Measurements from ENCODE around the gene INTS6L. TPM values are rescaled to one million over a fixed set of nuclear protein-coding genes. Genes with fewer than 3 reads are reported as not detected.

INTS6L gene
- total and polyA plus RNA-seq, 2 of the 8 experiments (the other 6 are each of a cell fraction or from before 2014, with no cell fraction given) = 4.1 to 5.2 TPM

DNA sequence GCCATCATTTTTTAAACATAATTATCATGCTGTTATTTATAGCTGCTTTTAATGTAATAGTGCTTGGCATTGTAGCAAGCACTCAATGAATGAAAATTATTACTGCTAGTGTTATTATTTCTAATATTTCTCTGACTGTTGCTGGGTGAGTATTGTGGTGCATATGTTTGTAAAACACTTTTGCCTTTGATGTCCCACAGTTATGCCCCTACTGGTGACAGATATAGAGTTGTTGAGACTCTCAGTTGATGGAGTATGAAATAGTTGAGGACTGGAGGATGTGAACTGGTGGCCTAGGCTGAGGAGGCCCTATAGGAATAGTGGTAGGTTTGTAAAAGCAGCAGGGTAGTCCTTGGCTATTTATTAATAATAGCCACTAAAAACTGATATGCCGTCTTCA is 9.6 kb downstream of the INTS6L start:
- ChIA-PET CTCF (ENCODE audit: partially characterized antibody) (no interaction called here), POLR2A (ENCODE audit: partially characterized antibody) (no interaction called here)
- Histone ChIP-seq H3K4me2 (ENCODE audit: insufficient read depth in 1 of 2, low read depth in 2 of 2, low read length in 2 of 2) (no peak overlapping the region), H3K14ac (ENCODE audit: insufficient read length) (no peak overlapping the region), H3K4me1 (replicated peaks in 1 of 4; ENCODE audit: control insufficient read depth in 3 of 4, insufficient read depth in 4 of 4, low read length in 3 of 4) (no peaks in the 10 kb centered on the region), H3K9me3 (ENCODE audit: insufficient read depth in 2 of 2, low read depth in 1 of 2, low read length in 1 of 2) (no peaks in the 10 kb centered on the region), H3K9ac (replicated peaks in 1 of 4; ENCODE audit: extremely low read depth in 1 of 4, low read depth in 3 of 4, low read length in 3 of 4) (no peak overlapping the region), H3K4me3 (ENCODE audit: extremely low read depth in 1 of 4, insufficient read depth in 2 of 4, low read depth in 3 of 4, low read length in 4 of 4) (no peak overlapping the region), H3K27me3 (replicated peaks in 1 of 4; ENCODE audit: control insufficient read depth in 3 of 4, extremely low read depth in 1 of 4, insufficient read depth in 3 of 4, low read length in 3 of 4) (no peaks in the 10 kb centered on the region), H3K27ac (ENCODE audit: low read depth, low read length) (no peak overlapping the region), H4K5ac (ENCODE audit: insufficient read length, low read depth, low read length) (no peak overlapping the region), H4K91ac (replicated peaks; ENCODE audit: insufficient read length, low read length) (no peak overlapping the region), H3K23ac (ENCODE audit: insufficient read length) (no peak overlapping the region), H2BK15ac (ENCODE audit: low read length) (no peak overlapping the region), H3K36me3 (ENCODE audit: control insufficient read depth in 2 of 4, insufficient read depth in 4 of 4, low read length in 3 of 4) (no peaks in the 10 kb centered on the region), H2BK20ac (ENCODE audit: low read length) (no peak overlapping the region), H2BK5ac (ENCODE audit: low read depth, low read length) (no peak overlapping the region), H2AK5ac (ENCODE audit: low read depth, low read length) (no peak overlapping the region), H3K56ac (replicated peaks; ENCODE audit: insufficient read length, low read depth, low read length) (no peak overlapping the region), H3K4ac (replicated peaks; ENCODE audit: insufficient read length, low read depth, low read length) (no peak overlapping the region), H2AFZ (ENCODE audit: low read length) (no peak overlapping the region), H3K18ac (ENCODE audit: extremely low read depth, low read length) (no peak overlapping the region), H4K20me1 (replicated peaks in 1 of 2; ENCODE audit: control insufficient read depth in 1 of 2, insufficient read depth in 2 of 2, low read length in 2 of 2) (no peaks in the 10 kb centered on the region), H2BK12ac (ENCODE audit: low read depth, low read length) (no peak overlapping the region), H3K23me2 (ENCODE audit: low read depth, low read length) (no peaks in the 10 kb centered on the region), H3K79me2 (ENCODE audit: control insufficient read depth in 1 of 2, insufficient read depth in 2 of 2, low read length in 2 of 2) (no peaks in the 10 kb centered on the region), H3K79me1 (ENCODE audit: low read depth, low read length) (no peaks in the 10 kb centered on the region), H4K8ac (ENCODE audit: extremely low read depth, insufficient read depth, low read length) (no peak overlapping the region), H2BK120ac (replicated peaks; ENCODE audit: low read depth, low read length) (no peak overlapping the region)
- DNase-seq (ENCODE audit: low read depth in 1 of 2, low spot score in 2 of 2) = no peak
- FAIRE-seq = no peak
- no peak for TF ChIP-seq YY1 (IDR thresholded peaks at IDR 0.05; ENCODE audit: low read depth, low read length)
- TF ChIP-seq TCF12 (IDR thresholded peaks at IDR 0.05; ENCODE audit: low read depth, low read length) = no peak
- no peak for TF ChIP-seq FOSL1 (IDR thresholded peaks at IDR 0.05; ENCODE audit: insufficient read depth, low read depth, low read length)
- no peak for TF ChIP-seq EP300 (IDR thresholded peaks at IDR 0.05; ENCODE audit: borderline replicate concordance in 1 of 2, low read depth in 2 of 2, low read length in 2 of 2)
- no peak for TF ChIP-seq MAFK (IDR thresholded peaks at IDR 0.05; ENCODE audit: low read depth, low read length)
- TF ChIP-seq SP1 (IDR thresholded peaks at IDR 0.05; ENCODE audit: low read depth, low read length) = no peak
- TF ChIP-seq POLR2A (IDR thresholded peaks at IDR 0.05; ENCODE audit: control extremely low read depth in 1 of 2, low read depth in 2 of 2, low read length in 2 of 2) = no peak
- TF ChIP-seq CREB1 (IDR thresholded peaks at IDR 0.05) = no peak
- TF ChIP-seq, protein P1, sequence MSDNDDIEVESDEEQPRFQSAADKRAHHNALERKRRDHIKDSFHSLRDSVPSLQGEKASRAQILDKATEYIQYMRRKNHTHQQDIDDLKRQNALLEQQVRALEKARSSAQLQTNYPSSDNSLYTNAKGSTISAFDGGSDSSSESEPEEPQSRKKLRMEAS (IDR thresholded peaks at IDR 0.05) = no peak
- no peak for TF ChIP-seq RNF2 (IDR thresholded peaks at IDR 0.05; ENCODE audit: borderline replicate concordance, low read depth, low read length, missing control alignments, poor library complexity, severe bottlenecking)
- TF ChIP-seq BCL11A (IDR thresholded peaks at IDR 0.05; ENCODE audit: low read depth in 2 of 2, low read length in 2 of 2) = no peak
- no peak for TF ChIP-seq SIX5 (IDR thresholded peaks at IDR 0.05; ENCODE audit: low read depth, low read length)
- 78% methylated on average over 1 of the region's 1 CpG; no CpG with 5 or more reads in 1 of the 2 experiments for WGBS, 2 experiments (ENCODE audit: extremely low coverage in 1 of 2, insufficient coverage in 1 of 2, insufficient read length in 1 of 2, insufficient replicate concordance in 2 of 2, low coverage in 1 of 2, low lambda C conversion rate in 2 of 2, missing lambda C conversion rate in 1 of 2)
